Measurements from ENCODE around the gene RITA1.
A peak's percentile ranks its signal among the peaks of the same experiment; 100 is the strongest.
"Not testable (repeated sequence)": the region's sequence is repeated elsewhere in the genome, so short reads cannot be mapped to it uniquely, and the experiment has no call there.

RITA1 gene

DNA sequence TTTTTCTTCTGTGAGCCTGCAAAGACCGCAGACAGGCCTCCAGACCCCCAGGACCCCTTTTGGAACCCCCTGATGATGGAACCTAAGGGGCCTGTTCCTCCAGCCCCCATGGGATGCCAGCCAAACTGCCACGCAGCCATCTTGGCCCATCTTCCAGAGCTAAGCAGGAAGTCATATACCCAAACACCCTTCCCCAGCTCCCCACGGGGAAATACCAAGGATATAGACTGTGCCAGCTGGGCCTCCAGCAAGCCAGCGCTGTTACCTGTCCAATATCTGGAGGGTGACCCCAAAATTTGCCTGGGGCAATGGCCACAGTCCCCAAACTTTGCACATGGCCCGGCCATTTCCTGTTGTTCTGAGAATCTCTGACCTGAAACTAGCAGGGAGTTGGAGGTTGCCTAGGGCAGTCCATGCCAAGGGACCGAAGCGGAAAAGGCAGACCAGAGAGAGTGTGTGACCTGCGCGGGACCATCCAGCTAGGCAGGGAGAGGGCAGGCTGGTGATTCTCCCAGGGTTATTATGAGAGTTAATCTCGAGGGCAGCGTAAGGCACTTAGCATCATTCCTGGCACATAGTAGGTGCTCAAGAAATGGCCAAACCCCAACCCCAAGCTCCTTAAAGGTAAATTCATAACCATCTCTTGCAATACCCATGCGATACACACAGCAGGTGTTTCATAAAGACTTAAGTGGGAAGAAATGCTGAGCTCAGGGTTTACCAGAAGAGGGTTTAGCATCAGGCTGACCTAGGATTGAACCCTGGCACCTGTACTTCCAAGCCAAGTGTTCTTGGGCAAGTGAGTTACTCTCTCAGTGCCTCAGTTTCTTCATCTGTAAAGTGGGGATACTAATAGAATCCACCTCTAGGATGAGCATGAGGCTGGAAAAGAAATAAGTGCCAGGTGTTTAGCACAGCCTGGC lies 47.4 kb upstream of the RITA1 start:
- Histone ChIP-seq H2BK15ac (ENCODE audit: low read depth, poor library complexity, severe bottlenecking) (no peak overlapping the region), H3K14ac (ENCODE audit: low read length in 2 of 2) (no peak overlapping the region), H3K4me2 (ENCODE audit: low read length, poor library complexity, severe bottlenecking) (no peak overlapping the region), H3K9me3 (ENCODE audit: control insufficient read depth, low read length) (no peaks in the 10 kb centered on the region), H2BK12ac (ENCODE audit: low read length in 2 of 2) (no peak overlapping the region), H3K18ac (ENCODE audit: low read depth in 1 of 2, low read length in 2 of 2) (no peak overlapping the region), H2AFZ (ENCODE audit: low read depth, low read length) (no peak overlapping the region), H2AK5ac (ENCODE audit: low read length, severe bottlenecking) (peak overlapping the region; percentile 82), H3K27me3 (ENCODE audit: control insufficient read depth in 1 of 2, insufficient read depth in 1 of 2, low read length in 2 of 2) (peaks cover 39 to 42% of the 10 kb centered on the region in 2 experiments), H3K9ac (ENCODE audit: low read length) (no peak overlapping the region), H3K79me1 (replicated peaks; ENCODE audit: low read length, poor library complexity, severe bottlenecking) (no peaks in the 10 kb centered on the region), H3K27ac (ENCODE audit: low read length, poor library complexity, severe bottlenecking) (no peak overlapping the region), H2BK120ac (ENCODE audit: low read depth, low read length) (no peak overlapping the region), H3K36me3 (ENCODE audit: control insufficient read depth in 1 of 2, insufficient read depth in 2 of 2, low read depth in 1 of 2, low read length in 2 of 2) (no peaks in the 10 kb centered on the region), H3K23ac (ENCODE audit: low read length in 2 of 2) (no peak overlapping the region), H2BK5ac (ENCODE audit: low read depth, low read length, poor library complexity, severe bottlenecking) (no peak overlapping the region), H3K4me1 (ENCODE audit: control insufficient read depth, insufficient read depth, low read depth, low read length) (peaks cover 38% of the 10 kb centered on the region), H4K8ac (ENCODE audit: low read length) (no peak overlapping the region), H3K4me3 (ENCODE audit: insufficient read depth in 1 of 2, low read depth in 1 of 2, low read length in 2 of 2) (no peak overlapping the region), H3K4ac (ENCODE audit: low read depth in 1 of 2, low read length in 2 of 2) (no peak overlapping the region), H4K91ac (ENCODE audit: low read length) (no peak overlapping the region)
- DNase-seq, result no peak
- 85% methylated on average over 11 of the region's 12 CpGs for WGBS

DNA sequence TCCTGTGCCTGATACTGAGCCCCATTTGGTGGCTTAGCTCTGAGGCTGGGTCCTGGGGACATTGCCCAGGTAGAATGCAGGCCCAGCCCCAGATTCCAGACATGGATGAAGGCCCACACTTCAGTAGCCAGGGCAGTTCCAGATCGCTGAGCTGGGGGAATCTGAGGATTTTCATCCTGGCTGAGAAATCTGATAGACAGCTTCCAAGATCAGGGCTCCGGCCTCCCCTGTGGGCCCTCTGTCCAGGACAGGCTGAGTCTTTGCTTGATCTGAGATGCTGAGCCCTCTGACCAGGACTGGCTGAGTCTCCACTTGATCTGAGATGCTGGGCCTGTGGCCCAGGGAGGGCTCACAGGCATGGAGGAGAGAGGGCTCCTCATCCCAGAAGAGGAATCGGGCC lies 46.7 kb upstream of the RITA1 start:
- Histone ChIP-seq H3K23ac (ENCODE audit: low read length in 2 of 2) (no peak overlapping the region), H3K18ac (ENCODE audit: low read depth in 1 of 2, low read length in 2 of 2) (no peak overlapping the region), H3K4me1 (ENCODE audit: control insufficient read depth, insufficient read depth, low read depth, low read length) (peaks cover 35% of the 10 kb centered on the region), H4K91ac (ENCODE audit: low read length) (no peak overlapping the region), H2BK120ac (ENCODE audit: low read depth, low read length) (no peak overlapping the region), H3K27me3 (ENCODE audit: control insufficient read depth in 1 of 2, insufficient read depth in 1 of 2, low read length in 2 of 2) (peaks cover 36 to 38% of the 10 kb centered on the region in 2 experiments), H2BK15ac (ENCODE audit: low read depth, poor library complexity, severe bottlenecking) (no peak overlapping the region), H2BK5ac (ENCODE audit: low read depth, low read length, poor library complexity, severe bottlenecking) (no peak overlapping the region), H3K4ac (ENCODE audit: low read depth in 1 of 2, low read length in 2 of 2) (no peak overlapping the region), H3K4me2 (ENCODE audit: low read length, poor library complexity, severe bottlenecking) (no peak overlapping the region), H3K27ac (ENCODE audit: low read length, poor library complexity, severe bottlenecking) (peak overlapping the region; percentile 53), H2AFZ (ENCODE audit: low read depth, low read length) (no peak overlapping the region), H4K8ac (ENCODE audit: low read length) (no peak overlapping the region), H3K4me3 (ENCODE audit: insufficient read depth in 1 of 2, low read depth in 1 of 2, low read length in 2 of 2) (no peak overlapping the region), H2AK5ac (ENCODE audit: low read length, severe bottlenecking) (peak overlapping the region; percentile 82), H3K9ac (ENCODE audit: low read length) (no peak overlapping the region), H3K79me1 (replicated peaks; ENCODE audit: low read length, poor library complexity, severe bottlenecking) (no peaks in the 10 kb centered on the region), H3K9me3 (ENCODE audit: control insufficient read depth, low read length) (no peaks in the 10 kb centered on the region), H3K14ac (ENCODE audit: low read length in 2 of 2) (no peak overlapping the region), H2BK12ac (ENCODE audit: low read length in 2 of 2) (no peak overlapping the region), H3K36me3 (ENCODE audit: control insufficient read depth in 1 of 2, insufficient read depth in 2 of 2, low read depth in 1 of 2, low read length in 2 of 2) (no peaks in the 10 kb centered on the region)
- DNase-seq, result no peak
- 71% methylated on average over 2 of the region's 3 CpGs for WGBS

DNA sequence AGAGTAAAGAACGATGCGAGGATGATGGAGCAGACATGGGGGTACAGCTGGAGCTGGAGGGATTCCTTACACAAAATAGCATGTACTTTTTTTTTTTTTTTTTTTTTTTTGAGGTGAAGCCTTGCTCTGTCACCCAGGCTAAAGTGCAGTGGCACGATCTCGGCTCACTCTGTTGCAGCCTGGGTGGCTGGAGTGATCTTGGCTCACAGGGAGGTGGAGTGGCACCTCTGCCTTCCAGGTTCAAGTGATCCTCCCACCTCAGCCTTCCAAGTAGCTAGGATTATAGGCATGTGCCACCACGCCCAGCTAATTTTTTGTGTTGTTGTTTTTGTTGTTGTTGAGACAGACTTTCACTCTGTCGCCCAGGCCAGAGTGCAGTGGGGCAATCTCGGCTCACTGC lies 44.8 kb upstream of the RITA1 start:
- no peak overlapping the region for H2BK5ac ChIP-seq (ENCODE audit: low read depth, low read length, poor library complexity, severe bottlenecking)
- no peak overlapping the region for H2AFZ ChIP-seq (ENCODE audit: low read depth, low read length)
- H3K14ac ChIP-seq (ENCODE audit: low read length in 2 of 2), result no peak overlapping the region
- H3K23ac ChIP-seq (ENCODE audit: low read length in 2 of 2), result no peak overlapping the region
- H3K9ac ChIP-seq (ENCODE audit: low read length), result no peak overlapping the region
- no peaks in the 10 kb centered on the region for H3K36me3 ChIP-seq (ENCODE audit: control insufficient read depth in 1 of 2, insufficient read depth in 2 of 2, low read depth in 1 of 2, low read length in 2 of 2)
- WGBS, result 86% methylated on average over 3 of the region's 7 CpGs
- no peak overlapping the region for H2BK120ac ChIP-seq (ENCODE audit: low read depth, low read length)
- H3K27me3 ChIP-seq (ENCODE audit: control insufficient read depth in 1 of 2, insufficient read depth in 1 of 2, low read length in 2 of 2), result peaks cover 20 to 21% of the 10 kb centered on the region in 2 experiments
- H3K4me1 ChIP-seq (ENCODE audit: control insufficient read depth, insufficient read depth, low read depth, low read length), result peaks cover 23% of the 10 kb centered on the region
- H3K79me1 ChIP-seq (replicated peaks; ENCODE audit: low read length, poor library complexity, severe bottlenecking), result no peaks in the 10 kb centered on the region
- no peak overlapping the region for H4K91ac ChIP-seq (ENCODE audit: low read length)
- H3K4me2 ChIP-seq (ENCODE audit: low read length, poor library complexity, severe bottlenecking), result no peak overlapping the region
- no peak overlapping the region for H3K4ac ChIP-seq (ENCODE audit: low read depth in 1 of 2, low read length in 2 of 2)
- no peak overlapping the region for H2BK12ac ChIP-seq (ENCODE audit: low read length in 2 of 2)
- H3K4me3 ChIP-seq (ENCODE audit: insufficient read depth in 1 of 2, low read depth in 1 of 2, low read length in 2 of 2), result no peak overlapping the region
- H2BK15ac ChIP-seq (ENCODE audit: low read depth, poor library complexity, severe bottlenecking), result no peak overlapping the region
- no peak overlapping the region for H3K27ac ChIP-seq (ENCODE audit: low read length, poor library complexity, severe bottlenecking)
- no peak overlapping the region for H2AK5ac ChIP-seq (ENCODE audit: low read length, severe bottlenecking)
- no peak for DNase-seq
- H3K18ac ChIP-seq (ENCODE audit: low read depth in 1 of 2, low read length in 2 of 2), result no peak overlapping the region
- H3K9me3 ChIP-seq (ENCODE audit: control insufficient read depth, low read length), result no peaks in the 10 kb centered on the region
- no peak overlapping the region for H4K8ac ChIP-seq (ENCODE audit: low read length)

DNA sequence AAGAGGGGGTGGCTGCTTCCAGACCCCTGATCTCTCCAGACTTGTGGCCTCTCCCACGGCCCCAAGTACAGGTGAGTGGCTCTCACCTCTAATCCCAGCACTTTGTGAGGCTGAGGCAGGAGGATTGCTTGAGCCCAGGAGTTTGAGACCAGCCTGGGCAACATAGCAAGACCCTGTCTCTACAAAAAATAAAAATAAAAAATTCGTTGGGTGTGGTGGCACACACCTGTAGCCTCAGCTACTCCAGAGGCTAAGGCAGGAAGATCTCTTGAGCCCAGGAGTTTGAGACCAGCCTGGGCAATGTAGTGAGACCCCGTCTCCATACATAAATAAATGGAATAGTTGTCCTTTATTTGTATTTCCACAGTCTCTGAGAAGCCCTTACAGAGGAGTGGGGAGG lies 43.8 kb upstream of the RITA1 start:
- not testable (repeated sequence) for H4K91ac ChIP-seq (ENCODE audit: low read length); H2AK5ac ChIP-seq (ENCODE audit: low read length, severe bottlenecking); H3K36me3 ChIP-seq (ENCODE audit: control insufficient read depth in 1 of 2, insufficient read depth in 2 of 2, low read depth in 1 of 2, low read length in 2 of 2); H2BK5ac ChIP-seq (ENCODE audit: low read depth, low read length, poor library complexity, severe bottlenecking); H4K8ac ChIP-seq (ENCODE audit: low read length); H3K4me2 ChIP-seq (ENCODE audit: low read length, poor library complexity, severe bottlenecking); H2AFZ ChIP-seq (ENCODE audit: low read depth, low read length); H3K4ac ChIP-seq (ENCODE audit: low read depth in 1 of 2, low read length in 2 of 2); H3K4me3 ChIP-seq (ENCODE audit: insufficient read depth in 1 of 2, low read depth in 1 of 2, low read length in 2 of 2); H3K14ac ChIP-seq (ENCODE audit: low read length in 2 of 2); H3K79me1 ChIP-seq (replicated peaks; ENCODE audit: low read length, poor library complexity, severe bottlenecking); H2BK15ac ChIP-seq (ENCODE audit: low read depth, poor library complexity, severe bottlenecking); H3K27ac ChIP-seq (ENCODE audit: low read length, poor library complexity, severe bottlenecking); H3K23ac ChIP-seq (ENCODE audit: low read length in 2 of 2); DNase-seq; H2BK120ac ChIP-seq (ENCODE audit: low read depth, low read length); H3K9ac ChIP-seq (ENCODE audit: low read length); H2BK12ac ChIP-seq (ENCODE audit: low read length in 2 of 2); H3K18ac ChIP-seq (ENCODE audit: low read depth in 1 of 2, low read length in 2 of 2); H3K9me3 ChIP-seq (ENCODE audit: control insufficient read depth, low read length)
- H3K4me1 ChIP-seq (ENCODE audit: control insufficient read depth, insufficient read depth, low read depth, low read length), result peaks cover 18% of the 10 kb centered on the region
- H3K27me3 ChIP-seq (ENCODE audit: control insufficient read depth in 1 of 2, insufficient read depth in 1 of 2, low read length in 2 of 2), result peaks cover 10 to 11% of the 10 kb centered on the region in 2 experiments
- 35% methylated on average over 2 of the region's 3 CpGs for WGBS

Measured in mesenchymal stem cell (in vitro differentiated cells and primary cell).